Measurements from ENCODE around the gene GXYLT2. TPM values are rescaled to one million over a fixed set of nuclear protein-coding genes. Genes with fewer than 3 reads are reported as not detected.

Gene GXYLT2
- total RNA-seq, 4 donors from 2014 or later, result 1.5 to 12.5 (median 7.5) TPM

GRCh38 chr3:72847282-72847681, 40.6 kb upstream of the GXYLT2 start:
- Histone ChIP-seq H3K4me1 (peaks cover 7 to 35% (median 14%) of the 10 kb centered on the region in 4 donors), H3K36me3 (no peaks in the 10 kb centered on the region), H3K27me3 (no peaks in the 10 kb centered on the region), H3K9me3 (no peaks in the 10 kb centered on the region), H3K27ac (peak overlapping the region; percentile 79 to 90 (median 86)), H3K4me3 (peak overlapping the region; percentile 75 to 93 (median 84))
- 7% methylated on average over 6 of the region's 6 CpGs for WGBS, 2 donors (ENCODE audit: low coverage in 1 of 2)
- in situ Hi-C loops (cut with MboI; ENCODE audit: low pct_ligation_motif_present in 1 of 4, low pct_unique_long_range_greater_than_20kb in 1 of 4, low sequenced_read_pairs in 3 of 4) (loop anchor here in 2 of 4 donors (25.0 kb wide), 3 partner anchors 215 to 1135 kb away; partner anchors contain the start of genes EBLN2 (in 1 of the 2) and EIF4E3 (in 1 of the 2)), intact Hi-C loops (cut with DNase I; ENCODE audit: low total_unique reads) (loop anchor here (5.0 kb wide), 1 partner anchor 150 kb away; the partner anchor contains the start of gene PPP4R2)
- TF ChIP-seq CTCF (IDR thresholded peaks at IDR 0.05) (no peak), EP300 (IDR thresholded peaks at IDR 0.05; ENCODE audit: low read depth) (no peak), POLR2A (IDR thresholded peaks at IDR 0.05) (no peak), POLR2AphosphoS5 (IDR thresholded peaks at IDR 0.05) (no peak)
- DNase-seq, result no peak

GRCh38 chr3:72847751-72848702, 39.8 kb upstream of the GXYLT2 start, which contains the start of gene SHQ1:
Gene SHQ1 (minus strand): TSS chr3:72848445. CDS start chr3:72848340, 105 bp downstream.
- H3K27me3 ChIP-seq, result no peaks in the 10 kb centered on the region
- no peaks in the 10 kb centered on the region for H3K9me3 ChIP-seq
- intact Hi-C loops (cut with DNase I; ENCODE audit: low total_unique reads) (loop anchor here (5.0 kb wide), 1 partner anchor 149 kb away; the partner anchor contains the start of gene PPP4R2), in situ Hi-C loops (cut with MboI; ENCODE audit: low pct_ligation_motif_present in 1 of 4, low pct_unique_long_range_greater_than_20kb in 1 of 4, low sequenced_read_pairs in 3 of 4) (loop anchor here in 2 of 4 donors (25.0 kb wide), 3 partner anchors 214 to 1136 kb away; partner anchors contain the start of genes EBLN2 (in 1 of the 2) and EIF4E3 (in 1 of the 2))
- peaks cover 7 to 35% (median 14%) of the 10 kb centered on the region in 4 donors for H3K4me1 ChIP-seq
- H3K4me3 ChIP-seq, result peak within 1 kb of the TSS; percentile 75 to 93 (median 84)
- peak; percentile 98 for DNase-seq
- WGBS, 2 donors (ENCODE audit: low coverage in 1 of 2), result 0% methylated on average over 17 to 62 of the region's 86 CpGs
- H3K27ac ChIP-seq, result peak within 1 kb of the TSS; percentile 79 to 90 (median 86)
- H3K36me3 ChIP-seq, result no peaks in the 10 kb centered on the region
- TF ChIP-seq CTCF (IDR thresholded peaks at IDR 0.05) (no peak), POLR2AphosphoS5 (IDR thresholded peaks at IDR 0.05) (peak; percentile 70 to 83 (median 71)), EP300 (IDR thresholded peaks at IDR 0.05; ENCODE audit: low read depth) (no peak), POLR2A (IDR thresholded peaks at IDR 0.05) (peak; percentile 25)

GRCh38 chr3:72848703-72849081, 39.2 kb upstream of the GXYLT2 start:
- H3K36me3 ChIP-seq, result no peaks in the 10 kb centered on the region
- H3K27me3 ChIP-seq, result no peaks in the 10 kb centered on the region
- intact Hi-C loops (cut with DNase I; ENCODE audit: low total_unique reads) (loop anchor here (5.0 kb wide), 1 partner anchor 149 kb away; the partner anchor contains the start of gene PPP4R2), in situ Hi-C loops (cut with MboI; ENCODE audit: low pct_ligation_motif_present in 1 of 4, low pct_unique_long_range_greater_than_20kb in 1 of 4, low sequenced_read_pairs in 3 of 4) (loop anchor here in 2 of 4 donors (25.0 kb wide), 3 partner anchors 214 to 1136 kb away; partner anchors contain the start of genes EBLN2 (in 1 of the 2) and EIF4E3 (in 1 of the 2))
- H3K4me3 ChIP-seq, result peak overlapping the region; percentile 30 to 93 (median 78)
- peak overlapping the region in 2 of 4 donors; percentile 79 to 90 for H3K27ac ChIP-seq
- H3K4me1 ChIP-seq, result peaks cover 7 to 35% (median 14%) of the 10 kb centered on the region in 4 donors
- TF ChIP-seq POLR2AphosphoS5 (IDR thresholded peaks at IDR 0.05) (no peak), CTCF (IDR thresholded peaks at IDR 0.05) (no peak), EP300 (IDR thresholded peaks at IDR 0.05; ENCODE audit: low read depth) (no peak), POLR2A (IDR thresholded peaks at IDR 0.05) (no peak)
- DNase-seq, result no peak
- WGBS, 2 donors (ENCODE audit: low coverage in 1 of 2), result 2% methylated on average over 8 to 11 of the region's 11 CpGs
- no peaks in the 10 kb centered on the region for H3K9me3 ChIP-seq

- TF ChIP-seq POLR2AphosphoS5 (IDR thresholded peaks at IDR 0.05), result no peak
- TF ChIP-seq POLR2A (IDR thresholded peaks at IDR 0.05), result no peak
- no peak for TF ChIP-seq CTCF (IDR thresholded peaks at IDR 0.05)
- TF ChIP-seq EP300 (IDR thresholded peaks at IDR 0.05; ENCODE audit: low read depth), result no peak
- Histone ChIP-seq H3K27ac (no peak overlapping the region), H3K4me1 (peaks cover 0 to 6% (median 0%) of the 10 kb centered on the region in 4 donors), H3K4me3 (no peak overlapping the region), H3K9me3 (no peaks in the 10 kb centered on the region), H3K36me3 (no peaks in the 10 kb centered on the region), H3K27me3 (peaks cover 2% of the 10 kb centered on the region)
- in situ Hi-C loops (cut with MboI; ENCODE audit: low pct_ligation_motif_present in 1 of 4, low pct_unique_long_range_greater_than_20kb in 1 of 4, low sequenced_read_pairs in 3 of 4), result loop anchor here in 1 of 4 donors (10.0 kb wide), 1 partner anchor 220 kb away; no protein-coding TSS in a partner anchor
- intact Hi-C loops (cut with DNase I; ENCODE audit: low total_unique reads), result no loop called here
- DNase-seq, result no peak
- WGBS, 2 donors (ENCODE audit: low coverage in 1 of 2), result 74 to 81% methylated on average over 3 to 7 of the region's 7 CpGs
Observed at GRCh38 chr3:72855001-72855400, 32.8 kb upstream of the GXYLT2 start.

Data from transverse colon (tissue), 4 donors.